Neural progenitor cell (in vitro differentiated cells): Measurements from ENCODE around the gene NALF2. TPM values are rescaled to one million over a fixed set of nuclear protein-coding genes. Genes with fewer than 3 reads are reported as not detected.

ENCODE experiments used
- DNase-seq: peaks from one replicate; pipeline ENCODE4 v3.0.0-alpha.2; 2016; ENCODE audit warnings: low spot score
- H2AFZ ChIP-seq: fragments of 200-600 bp; sonication (generic); replicated peaks from 2 replicates; pipeline ENCODE4 v1.6.1; 2016; ENCODE audit warnings: antibody characterized with exemption
- H3F3A ChIP-seq: fragments of 200-600 bp; sonication (generic); 2 replicates; pipeline ENCODE4 v1.6.1; 2016; ENCODE audit warnings: antibody characterized with exemption, low read depth
- H3K27ac ChIP-seq: fragments of 200-600 bp; sonication (generic); 2 replicates; pipeline ENCODE4 v1.5.1; 2016; ENCODE audit warnings: mild to moderate bottlenecking
- H3K27me3 ChIP-seq: fragments of 200-600 bp; sonication (generic); 2 replicates; pipeline ENCODE4 v1.6.1; 2016; ENCODE audit warnings: mild to moderate bottlenecking, moderate library complexity
- H3K36me3 ChIP-seq: fragments of 200-600 bp; sonication (generic); 2 replicates; pipeline ENCODE4 v1.5.1; 2016
- H3K4me1 ChIP-seq: fragments of 200-600 bp; sonication (generic); 2 replicates; pipeline ENCODE4 v1.6.1; 2016; ENCODE audit warnings: mixed run types
- H3K4me2 ChIP-seq: fragments of 200-600 bp; sonication (generic); 2 replicates; pipeline ENCODE4 v1.6.1; 2016
- H3K4me3 ChIP-seq: fragments of 200-600 bp; sonication (generic); 2 replicates; pipeline ENCODE4 v1.5.1; 2016
- H3K79me2 ChIP-seq: fragments of 200-600 bp; sonication (generic); 2 replicates; pipeline ENCODE4 v1.6.1; 2016; ENCODE audit warnings: low read depth
- H3K9ac ChIP-seq: fragments of 200-600 bp; sonication (generic); 2 replicates; pipeline ENCODE4 v1.6.1; 2016
- H3K9me3 ChIP-seq: fragments of 200-600 bp; sonication (generic); 2 replicates; pipeline ENCODE4 v1.5.1; 2016; ENCODE audit warnings: low read depth
- H4K20me1 ChIP-seq: fragments of 200-600 bp; sonication (generic); 2 replicates; pipeline ENCODE4 v1.6.1; 2016; ENCODE audit warnings: low read depth
- H3K27ac Mint-ChIP-seq: 3 replicates; pipeline ENCODE4 v1.8.0; 2021; ENCODE audit warnings: mixed read lengths
- H3K27me3 Mint-ChIP-seq: 2 replicates; pipeline ENCODE4 v1.8.0; 2022; ENCODE audit warnings: low read depth, mild to moderate bottlenecking, inconsistent platforms, moderate library complexity, mixed read lengths; ENCODE audit not compliant: insufficient read depth
- H3K36me3 Mint-ChIP-seq: 3 replicates; pipeline ENCODE4 v1.8.0; 2021; ENCODE audit warnings: mixed read lengths
- H3K4me1 Mint-ChIP-seq: 3 replicates; pipeline ENCODE4 v1.8.0; 2021; ENCODE audit warnings: mixed read lengths
- H3K4me3 Mint-ChIP-seq: 3 replicates; pipeline ENCODE4 v1.8.0; 2021; ENCODE audit warnings: mild to moderate bottlenecking, moderate library complexity, mixed read lengths
- H3K9me3 Mint-ChIP-seq: 3 replicates; pipeline ENCODE4 v1.8.0; 2020; ENCODE audit warnings: mixed read lengths
- CTCF ChIP-seq: fragments of 200-600 bp; sonication (generic); IDR thresholded peaks from 2 replicates; pipeline ENCODE4 v1.5.1; 2017; ENCODE audit warnings: antibody characterized with exemption, mild to moderate bottlenecking
- EZH2 ChIP-seq: fragments of 200-600 bp; sonication (generic); IDR thresholded peaks from 2 replicates; pipeline ENCODE4 v1.6.1; 2017; ENCODE audit warnings: antibody characterized with exemption, mild to moderate bottlenecking, moderate library complexity
- EZH2phosphoT487 ChIP-seq: fragments of 200-600 bp; sonication (generic); IDR thresholded peaks from 2 replicates; pipeline ENCODE4 v1.6.1; 2017; ENCODE audit warnings: antibody characterized with exemption
- total RNA-seq: library from RNA; depleted of rRNA; stranded (reverse); fragments of >200 nt; gene quantifications from 2 replicates; pipeline ENCODE4 v1.2.3, GENCODE V29; 2015; ENCODE audit warnings: low replicate concordance

Gene NALF2
- total RNA-seq, 1 donor from 2014 or later: 1.6 TPM

- no peaks in the 10 kb centered on the region for H3K36me3 Mint-ChIP-seq
- H3K27ac Mint-ChIP-seq: no peak overlapping the region
- no peak overlapping the region for H3K4me3 Mint-ChIP-seq
Measured at GRCh38 chrX:69541956-69542355, 37.8 kb downstream of the NALF2 start.

GRCh38 chrX:69543572-69543971 is 39.4 kb downstream of the NALF2 start:
- Histone ChIP-seq H3K27ac (no peak overlapping the region), H3K9me3 (no peaks in the 10 kb centered on the region), H2AFZ (no peak overlapping the region), H3K79me2 (no peaks in the 10 kb centered on the region), H3K4me1 (no peaks in the 10 kb centered on the region), H3K4me3 (no peak overlapping the region), H4K20me1 (no peaks in the 10 kb centered on the region), H3K4me2 (no peak overlapping the region), H3K27me3 (no peaks in the 10 kb centered on the region), H3F3A (no peaks in the 10 kb centered on the region), H3K36me3 (no peaks in the 10 kb centered on the region), H3K9ac (no peak overlapping the region)
- peaks cover 4% of the 10 kb centered on the region for H3K27me3 Mint-ChIP-seq
- no peak overlapping the region for H3K4me3 Mint-ChIP-seq
- H3K4me1 Mint-ChIP-seq: peaks cover 11% of the 10 kb centered on the region
- no peak overlapping the region for H3K27ac Mint-ChIP-seq
- H3K36me3 Mint-ChIP-seq: no peaks in the 10 kb centered on the region
- DNase-seq: no peak
- TF ChIP-seq EZH2phosphoT487 (no peak), EZH2 (no peak), CTCF (no peak)
- H3K9me3 Mint-ChIP-seq: no peaks in the 10 kb centered on the region

More at GRCh38 chrX:69541956-69542355, 37.8 kb downstream of the NALF2 start:
- no peaks in the 10 kb centered on the region for H3K9me3 ChIP-seq
- no peak overlapping the region for H3K4me2 ChIP-seq
- Mint-ChIP-seq H3K9me3 (peaks cover 7% of the 10 kb centered on the region), H3K27me3 (peaks cover 10% of the 10 kb centered on the region), H3K4me1 (peaks cover 11% of the 10 kb centered on the region)
- H3K27ac ChIP-seq: no peak overlapping the region
- no peaks in the 10 kb centered on the region for H3K36me3 ChIP-seq
- no peak overlapping the region for H3K4me3 ChIP-seq
- no peak for DNase-seq
- H3K79me2 ChIP-seq: no peaks in the 10 kb centered on the region
- H4K20me1 ChIP-seq: no peaks in the 10 kb centered on the region
- H3K4me1 ChIP-seq: no peaks in the 10 kb centered on the region
- TF ChIP-seq EZH2phosphoT487 (no peak), EZH2 (no peak), CTCF (no peak)
- no peak overlapping the region for H2AFZ ChIP-seq
- H3F3A ChIP-seq: no peaks in the 10 kb centered on the region
- no peaks in the 10 kb centered on the region for H3K27me3 ChIP-seq
- no peak overlapping the region for H3K9ac ChIP-seq

- Histone ChIP-seq H3K27me3 (no peaks in the 10 kb centered on the region), H3F3A (no peaks in the 10 kb centered on the region), H2AFZ (no peak overlapping the region), H3K79me2 (no peaks in the 10 kb centered on the region), H3K9me3 (no peaks in the 10 kb centered on the region), H3K4me1 (no peaks in the 10 kb centered on the region), H3K27ac (no peak overlapping the region), H3K9ac (no peak overlapping the region), H3K4me2 (no peak overlapping the region), H3K36me3 (no peaks in the 10 kb centered on the region), H4K20me1 (no peaks in the 10 kb centered on the region), H3K4me3 (no peak overlapping the region)
- Mint-ChIP-seq H3K9me3 (no peaks in the 10 kb centered on the region), H3K4me3 (no peak overlapping the region), H3K27ac (no peak overlapping the region), H3K4me1 (no peaks in the 10 kb centered on the region), H3K36me3 (no peaks in the 10 kb centered on the region), H3K27me3 (no peaks in the 10 kb centered on the region)
- no peak for TF ChIP-seq CTCF
- TF ChIP-seq EZH2phosphoT487: no peak
- TF ChIP-seq EZH2: no peak
- no peak for DNase-seq
Measured at GRCh38 chrX:69546417-69546816, 42.3 kb downstream of the NALF2 start.
